Heart left ventricle (tissue), 13 donors: ENCODE results near the gene ATP6V1B1.

Source experiments
- POLR2A ChIP-seq, 2 donors: fragments of 450-650 bp; IDR thresholded peaks; one replicate each; pipeline ENCODE4 v1.6.1; 2017; ENCODE audit warnings: antibody characterized with exemption in 2 of 2, mild to moderate bottlenecking in 2 of 2, moderate library complexity in 2 of 2
- TF ChIP-seq, protein P1 (sequence below), 12 donors: fragments of 200-600 bp; sonication (generic) in 4 of 12; IDR thresholded peaks; one replicate each; pipeline versions ENCODE4 v1.5.0 to v1.8.0; 2018 to 2022; ENCODE audit warnings: antibody characterized with exemption in 12 of 12, mild to moderate bottlenecking in 5 of 12
- donor health status: ischemic (EF 13 %, LVEDD 7.1; RV severe dilation, severe dysfunction).
- donor health status: DM: no; HTN: yes; CAD: no.
- donor health status: DM: no; HTN: no; CAD: no.
- donor health status: ischemic (EF 25% LVEDD 6.9; RV normal size, moderate dysfunction).
- donor health status: ischemic (EF 25% LVEDD 5.7; RV mildly dilated, moderate dysfunction).
- donor health status: ischemic (EF 35%, LVEDD 5.7; RV mildly dilated, moderate dysfunction).
- donor health status: nonischemic (EF 11% LVEDD 7.7; RV severe dilation, severe dysfunction).
- donor health status: DM: yes; HTN: yes; CAD: no.
- donor health status: PGD.
- donor health status: ischemic (EF 29% LVEDD 5.4; RV normal size, mild dysfunction).
- donor health status: nonischemic (EF 23%, LVEDD 6.1; RV moderate dilation, normal function).

DNA sequence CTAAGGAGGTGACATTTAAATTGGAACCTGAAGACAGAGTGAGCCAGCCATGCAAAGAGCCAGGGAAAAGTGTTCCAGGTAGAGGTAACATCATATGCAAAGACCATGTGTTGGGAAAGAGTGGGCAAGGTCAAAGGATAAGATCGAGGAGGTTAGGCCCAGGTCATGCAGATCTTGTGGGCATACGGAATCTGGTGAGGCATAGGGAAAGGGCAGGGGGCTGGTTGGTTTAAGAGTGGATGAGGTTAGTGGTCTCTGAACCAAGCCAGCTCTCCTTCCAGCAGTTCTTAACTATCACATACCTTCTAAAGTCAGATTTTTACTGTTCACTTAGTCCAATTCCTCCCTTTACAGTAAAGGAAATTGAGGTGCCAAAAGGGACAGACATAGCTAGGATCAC, 45.7 kb downstream of the ATP6V1B1 start:
- TF ChIP-seq, protein P1, sequence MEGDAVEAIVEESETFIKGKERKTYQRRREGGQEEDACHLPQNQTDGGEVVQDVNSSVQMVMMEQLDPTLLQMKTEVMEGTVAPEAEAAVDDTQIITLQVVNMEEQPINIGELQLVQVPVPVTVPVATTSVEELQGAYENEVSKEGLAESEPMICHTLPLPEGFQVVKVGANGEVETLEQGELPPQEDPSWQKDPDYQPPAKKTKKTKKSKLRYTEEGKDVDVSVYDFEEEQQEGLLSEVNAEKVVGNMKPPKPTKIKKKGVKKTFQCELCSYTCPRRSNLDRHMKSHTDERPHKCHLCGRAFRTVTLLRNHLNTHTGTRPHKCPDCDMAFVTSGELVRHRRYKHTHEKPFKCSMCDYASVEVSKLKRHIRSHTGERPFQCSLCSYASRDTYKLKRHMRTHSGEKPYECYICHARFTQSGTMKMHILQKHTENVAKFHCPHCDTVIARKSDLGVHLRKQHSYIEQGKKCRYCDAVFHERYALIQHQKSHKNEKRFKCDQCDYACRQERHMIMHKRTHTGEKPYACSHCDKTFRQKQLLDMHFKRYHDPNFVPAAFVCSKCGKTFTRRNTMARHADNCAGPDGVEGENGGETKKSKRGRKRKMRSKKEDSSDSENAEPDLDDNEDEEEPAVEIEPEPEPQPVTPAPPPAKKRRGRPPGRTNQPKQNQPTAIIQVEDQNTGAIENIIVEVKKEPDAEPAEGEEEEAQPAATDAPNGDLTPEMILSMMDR (IDR thresholded peaks at IDR 0.05): no peak
- no peak for TF ChIP-seq POLR2A (IDR thresholded peaks at IDR 0.05)
